ENCODE results near the gene DNAH6.

DNA sequence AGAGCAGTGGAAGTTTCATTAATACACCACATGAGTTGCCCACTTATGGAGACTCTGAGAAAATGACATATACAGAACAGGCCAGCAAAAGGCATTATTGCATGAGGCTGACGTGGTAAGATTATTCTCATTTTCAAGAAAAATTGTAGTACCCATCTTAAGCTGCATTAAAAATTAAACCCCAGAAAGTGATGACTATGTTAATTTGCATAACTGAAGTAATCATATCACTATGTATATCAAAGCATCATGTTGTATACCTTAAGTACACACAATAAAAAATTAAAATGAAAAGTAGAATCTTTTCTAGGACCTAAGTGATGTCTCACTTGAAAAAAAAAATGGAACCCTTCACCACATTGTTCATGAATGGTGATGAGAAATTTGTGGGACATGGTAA lies 32.0 kb downstream of the DNAH6 start:
- TF ChIP-seq SUZ12 (IDR thresholded peaks at IDR 0.05; ENCODE audit: extremely low read depth, insufficient read depth, insufficient read length) (no peak), YY1 (IDR thresholded peaks at IDR 0.05; ENCODE audit: insufficient read depth, insufficient read length) (no peak), ZNF274 (IDR thresholded peaks at IDR 0.05; ENCODE audit: low read depth, low read length) (no peak)

Measured in NT2/D1 (cell line).